Body of pancreas (tissue), 4 donors: ENCODE measurements around the gene GJA4. TPM values are rescaled to one million over a fixed set of nuclear protein-coding genes. Genes with fewer than 3 reads are reported as not detected.

Source experiments
- ATAC-seq: fragments of 150-250 bp; one replicate; pipeline ENCODE4 v1.9.1; 2016
- DNase-seq, 4 donors: peaks; one replicate each; pipeline ENCODE4 v3.0.0-alpha.2; 2019
- H3K27ac ChIP-seq, 4 donors: fragments of 200-600 bp; sonication (generic); 1 replicate in 3 of 4; 2 replicates in 1 of 4; pipeline versions ENCODE4 v1.5.1 to v1.6.1; 2016 to 2019; ENCODE audit warnings: mild to moderate bottlenecking in 1 of 4, mixed read lengths in 1 of 4, moderate library complexity in 1 of 4
- H3K27me3 ChIP-seq, 2 donors: fragments of 200-600 bp; sonication (generic); one replicate each; pipeline ENCODE4 v1.6.0; 2016; ENCODE audit warnings: mild to moderate bottlenecking in 1 of 2
- H3K36me3 ChIP-seq, 2 donors: fragments of 200-600 bp; sonication (generic); replicated peaks in 1 of 2; 2 replicates each; pipeline ENCODE4 v1.5.1; 2016; ENCODE audit warnings: low read depth in 2 of 2; ENCODE audit not compliant: insufficient read depth in 1 of 2
- H3K4me1 ChIP-seq: fragments of 200-600 bp; sonication (generic); one replicate; pipeline ENCODE4 v1.6.0; 2016
- H3K4me3 ChIP-seq, 2 donors: fragments of 200-600 bp; sonication (generic); 1 replicate in 1 of 2; 2 replicates in 1 of 2; pipeline ENCODE4 v1.5.1; 2016 to 2019
- H3K9me3 ChIP-seq, 3 donors: fragments of 200-600 bp; sonication (generic); 1 replicate in 2 of 3; 2 replicates in 1 of 3; pipeline ENCODE4 v1.5.1; 2016
- CTCF ChIP-seq, 7 experiments: fragments of 450-650 bp in 4 of 7; fragments of 200-600 bp in 3 of 7; sonication (generic) in 3 of 7; IDR thresholded peaks; one replicate each; pipeline ENCODE4 v1.5.1; 2016 to 2019; ENCODE audit warnings: antibody characterized with exemption in 7 of 7
- POLR2A ChIP-seq, 3 donors: fragments of 450-650 bp; IDR thresholded peaks; one replicate each; pipeline ENCODE4 v1.6.1; 2016; ENCODE audit warnings: antibody characterized with exemption in 3 of 3, mild to moderate bottlenecking in 2 of 3
- WGBS, 2 donors: methylation state at CpG; one replicate each; pipeline ENCODE4 v1.1.5; 2017; 5-methylcytosine and 5-hydroxymethylcytosine counted together
- intact Hi-C: fragments of 100-400 bp; cut with DNase I; formaldehyde crosslinking; loops from one replicate; pipeline ENCODE4 v1.15.1; 2023
- total RNA-seq, 2 donors: library from RNA; depleted of rRNA; stranded (reverse); fragments of >200 nt; gene quantifications; one replicate each; pipeline ENCODE4 v1.1.0, GENCODE V29; 2016

Gene GJA4
- total RNA-seq, 2 donors from 2014 or later, result 4.7 to 20.8 TPM

GRCh38 chr1:34828611-34829010, 35.8 kb downstream of the GJA4 start:
- Histone ChIP-seq H3K4me3 (no peak overlapping the region), H3K4me1 (peaks cover 51% of the 10 kb centered on the region), H3K36me3 (no peaks in the 10 kb centered on the region), H3K27me3 (no peaks in the 10 kb centered on the region), H3K9me3 (no peaks in the 10 kb centered on the region), H3K27ac (peak overlapping the region in 1 of 4 donors; percentile 44)
- DNase-seq (no peak), ATAC-seq (no peak)
- intact Hi-C loops, result no loop called here
- TF ChIP-seq CTCF (IDR thresholded peaks at IDR 0.05) (no peak), POLR2A (IDR thresholded peaks at IDR 0.05) (no peak)
- 28 to 51% methylated on average over 2 of the region's 2 CpGs for WGBS, 2 donors

GRCh38 chr1:34829250-34829649, 36.5 kb downstream of the GJA4 start:
- no peaks in the 10 kb centered on the region for H3K27me3 ChIP-seq
- TF ChIP-seq CTCF (IDR thresholded peaks at IDR 0.05), result no peak
- no peak for TF ChIP-seq POLR2A (IDR thresholded peaks at IDR 0.05)
- 72 to 86% methylated on average over 2 to 3 of the region's 3 CpGs for WGBS, 2 donors
- DNase-seq (no peak), ATAC-seq (no peak)
- no peaks in the 10 kb centered on the region for H3K36me3 ChIP-seq
- no peaks in the 10 kb centered on the region for H3K9me3 ChIP-seq
- intact Hi-C loops, result no loop called here
- no peak overlapping the region for H3K27ac ChIP-seq
- peaks cover 51% of the 10 kb centered on the region for H3K4me1 ChIP-seq
- no peak overlapping the region for H3K4me3 ChIP-seq

- DNase-seq (no peak), ATAC-seq (no peak)
- no peaks in the 10 kb centered on the region for H3K9me3 ChIP-seq
- TF ChIP-seq POLR2A (IDR thresholded peaks at IDR 0.05), result no peak
- no peak for TF ChIP-seq CTCF (IDR thresholded peaks at IDR 0.05)
- no peak overlapping the region for H3K4me3 ChIP-seq
- H3K4me1 ChIP-seq, result peaks cover 25% of the 10 kb centered on the region
- no peak overlapping the region for H3K27ac ChIP-seq
- WGBS, 2 donors, result 67 to 72% methylated on average over 3 to 6 of the region's 6 CpGs
- no peaks in the 10 kb centered on the region for H3K36me3 ChIP-seq
- no peaks in the 10 kb centered on the region for H3K27me3 ChIP-seq
- intact Hi-C loops, result no loop called here
These were observed 39.0 kb downstream of the GJA4 start for GRCh38 chr1:34831721-34832246.

- no peak for DNase-seq
- no peak overlapping the region for H3K27ac ChIP-seq
- H3K9me3 ChIP-seq, result no peaks in the 10 kb centered on the region
- no peak for ATAC-seq
- TF ChIP-seq POLR2A (IDR thresholded peaks at IDR 0.05), result no peak
- no peak for TF ChIP-seq CTCF (IDR thresholded peaks at IDR 0.05)
- no peak overlapping the region for H3K4me3 ChIP-seq
- peaks cover 6% of the 10 kb centered on the region for H3K4me1 ChIP-seq
- intact Hi-C loops, result no loop called here
- WGBS, 2 donors, result 75 to 88% methylated on average over 1 of the region's 1 CpG
- no peaks in the 10 kb centered on the region for H3K27me3 ChIP-seq
- no peaks in the 10 kb centered on the region for H3K36me3 ChIP-seq
These were observed 40.9 kb downstream of the GJA4 start for GRCh38 chr1:34833711-34834110.
